ENCODE data around the gene RHOG. TPM values are rescaled to one million over a fixed set of nuclear protein-coding genes. Genes with fewer than 3 reads are reported as not detected.
A peak's percentile ranks its signal among the peaks of the same experiment; 100 is the strongest.
"Not testable (repeated sequence)": the region's sequence is repeated elsewhere in the genome, so short reads cannot be mapped to it uniquely, and the experiment has no call there.

Gene RHOG
- polyA plus RNA-seq, 10 donors: 19.0 to 29.9 (median 25.2) TPM

GRCh38 chr11:3835751-3836150 lies 5.0 kb downstream of the RHOG start:
- DNase-seq: no peak

- DNase-seq: no peak
Measured at GRCh38 chr11:3834664-3835461, 5.9 kb downstream of the RHOG start.

GRCh38 chr11:3834349-3834663 lies 6.5 kb downstream of the RHOG start:
- DNase-seq: no peak

- no peak for DNase-seq
Measured at GRCh38 chr11:3833449-3833848, 7.3 kb downstream of the RHOG start.

GRCh38 chr11:3832816-3833215 lies 7.9 kb downstream of the RHOG start:
- DNase-seq: no peak

GRCh38 chr11:3831378-3832239 lies 9.2 kb downstream of the RHOG start:
- DNase-seq: no peak

- no peak for DNase-seq
Measured at GRCh38 chr11:3830730-3831129, 10.0 kb downstream of the RHOG start.

GRCh38 chr11:3830088-3830487 lies 10.7 kb downstream of the RHOG start:
- no peak for DNase-seq

- DNase-seq: no peak
Measured at GRCh38 chr11:3827434-3828186, 13.1 kb downstream of the RHOG start.

- no peak for DNase-seq
Measured at GRCh38 chr11:3826721-3827120, 14.0 kb downstream of the RHOG start.

- DNase-seq: no peak
Measured at GRCh38 chr11:3825473-3826154, 15.1 kb downstream of the RHOG start.

- peak in 1 of 3 donors; percentile 48 for DNase-seq
Measured at GRCh38 chr11:3824714-3825472, 15.9 kb downstream of the RHOG start.

- no peak for DNase-seq
Measured at GRCh38 chr11:3823762-3824506, 16.8 kb downstream of the RHOG start.

- DNase-seq: no peak
Measured at GRCh38 chr11:3823303-3823702, 17.5 kb downstream of the RHOG start.

- DNase-seq: no peak
Measured at GRCh38 chr11:3822312-3822711, 18.4 kb downstream of the RHOG start.

- no peak for DNase-seq
Measured at GRCh38 chr11:3820971-3821370, 19.8 kb downstream of the RHOG start.

- DNase-seq: no peak
Measured at GRCh38 chr11:3817181-3817800, 23.5 kb downstream of the RHOG start.

- no peak for DNase-seq
Measured at GRCh38 chr11:3816673-3817072, 24.1 kb downstream of the RHOG start.

- DNase-seq: no peak
Measured at GRCh38 chr11:3815845-3816244, 24.9 kb downstream of the RHOG start.

GRCh38 chr11:3814832-3815231 lies 25.9 kb downstream of the RHOG start:
- not testable (repeated sequence) for DNase-seq

Data from muscle of back (tissue), 11 donors.